Renal cortex interstitium (tissue), 11 donors: ENCODE measurements around the gene IP6K1. TPM values are rescaled to one million over a fixed set of nuclear protein-coding genes. Genes with fewer than 3 reads are reported as not detected.
"Not testable (repeated sequence)": the region's sequence is repeated elsewhere in the genome, so short reads cannot be mapped to it uniquely, and the experiment has no call there.

Experiments
- DNase-seq, 11 donors: peaks; one replicate each; pipeline ENCODE4 v3.0.0-alpha.2; 2013; ENCODE audit warnings: low read depth in 9 of 11, low spot score in 4 of 11; ENCODE audit errors: extremely low read depth in 1 of 11
- polyA plus RNA-seq, 3 donors: library from polyadenylated mRNA; unstranded; fragments of 120-200 nt; gene quantifications; one replicate each; pipeline ENCODE4 v1.2.1, GENCODE V29; 2013; ENCODE audit not compliant: insufficient read length in 3 of 3

Gene IP6K1
- polyA plus RNA-seq, 3 donors, result 50.6 to 55.8 (median 51.2) TPM

DNA sequence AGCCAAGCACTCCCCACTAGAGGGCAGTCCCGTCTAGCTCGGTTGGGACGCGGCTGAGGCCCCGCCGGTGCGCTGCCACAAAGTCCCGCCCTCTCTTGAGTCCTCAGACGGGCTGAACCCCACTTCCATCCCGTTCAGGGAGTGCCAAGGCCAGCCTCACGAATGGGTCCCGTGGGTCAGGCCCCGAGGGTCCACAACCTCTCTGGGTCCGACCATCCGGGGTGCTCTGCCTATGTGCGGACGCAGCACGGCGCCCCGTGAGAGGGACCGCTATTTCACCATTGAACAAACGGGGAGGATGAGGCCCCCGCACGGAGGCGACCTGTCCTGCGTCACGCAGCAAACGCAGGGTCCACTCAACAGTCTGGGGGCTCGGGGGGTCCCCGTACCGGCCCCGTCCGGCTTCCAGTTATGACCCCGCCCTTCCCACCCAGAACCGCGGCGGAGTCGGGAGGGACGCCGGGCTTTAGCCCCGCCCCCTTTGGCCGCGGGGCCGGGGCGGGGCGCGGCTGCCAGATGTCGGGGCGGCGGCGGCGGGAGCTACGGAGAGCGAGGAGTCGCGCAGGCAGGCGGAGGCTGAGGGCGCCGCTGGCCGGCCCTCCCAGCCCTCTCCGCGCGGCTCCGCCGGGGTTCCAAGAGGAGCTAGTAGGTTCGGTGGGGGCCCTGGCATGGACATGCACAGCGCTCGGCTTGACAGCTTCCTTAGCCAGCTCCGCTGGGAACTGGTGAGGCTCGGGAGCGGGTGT lies 16.6 kb upstream of the IP6K1 start, which contains the start of gene INKA1:
INKA1 (plus strand) TSS at position 543 of the 746 bp plus-strand sequence; CDS start at position 675, 132 bp downstream.
- peak in 9 of 11 donors; percentile 75 to 88 (median 81) for DNase-seq

- no peak for DNase-seq
These were observed 14.8 kb upstream of the IP6K1 start for GRCh38 chr3:49801160-49801559.

DNA sequence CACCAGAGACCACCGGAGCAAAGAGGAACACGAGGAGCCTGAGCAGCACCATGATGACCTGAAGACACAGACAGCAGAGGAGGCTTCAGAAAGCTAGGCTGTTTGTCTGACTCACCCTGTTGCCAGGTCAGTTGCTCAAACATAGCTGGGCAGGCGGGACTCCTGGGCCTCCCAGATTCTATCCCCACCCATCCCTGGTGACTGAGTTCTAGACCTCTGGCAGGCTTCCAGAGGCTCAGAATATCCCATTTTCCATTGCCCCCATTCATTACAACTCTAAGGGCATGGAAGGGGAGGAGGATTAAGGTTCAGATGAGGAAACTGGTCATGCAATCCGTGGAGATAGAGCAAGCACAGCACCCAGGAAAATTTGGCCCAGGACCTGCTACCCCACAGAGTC lies 13.4 kb upstream of the IP6K1 start, which contains the start of gene CDHR4:
CDHR4 (minus strand) TSS at position 113 of the 400 bp plus-strand sequence; CDS start at position 52, 61 bp downstream.
- no peak for DNase-seq

GRCh38 chr3:49799105-49799504 lies 12.8 kb upstream of the IP6K1 start:
- DNase-seq, result no peak

DNA sequence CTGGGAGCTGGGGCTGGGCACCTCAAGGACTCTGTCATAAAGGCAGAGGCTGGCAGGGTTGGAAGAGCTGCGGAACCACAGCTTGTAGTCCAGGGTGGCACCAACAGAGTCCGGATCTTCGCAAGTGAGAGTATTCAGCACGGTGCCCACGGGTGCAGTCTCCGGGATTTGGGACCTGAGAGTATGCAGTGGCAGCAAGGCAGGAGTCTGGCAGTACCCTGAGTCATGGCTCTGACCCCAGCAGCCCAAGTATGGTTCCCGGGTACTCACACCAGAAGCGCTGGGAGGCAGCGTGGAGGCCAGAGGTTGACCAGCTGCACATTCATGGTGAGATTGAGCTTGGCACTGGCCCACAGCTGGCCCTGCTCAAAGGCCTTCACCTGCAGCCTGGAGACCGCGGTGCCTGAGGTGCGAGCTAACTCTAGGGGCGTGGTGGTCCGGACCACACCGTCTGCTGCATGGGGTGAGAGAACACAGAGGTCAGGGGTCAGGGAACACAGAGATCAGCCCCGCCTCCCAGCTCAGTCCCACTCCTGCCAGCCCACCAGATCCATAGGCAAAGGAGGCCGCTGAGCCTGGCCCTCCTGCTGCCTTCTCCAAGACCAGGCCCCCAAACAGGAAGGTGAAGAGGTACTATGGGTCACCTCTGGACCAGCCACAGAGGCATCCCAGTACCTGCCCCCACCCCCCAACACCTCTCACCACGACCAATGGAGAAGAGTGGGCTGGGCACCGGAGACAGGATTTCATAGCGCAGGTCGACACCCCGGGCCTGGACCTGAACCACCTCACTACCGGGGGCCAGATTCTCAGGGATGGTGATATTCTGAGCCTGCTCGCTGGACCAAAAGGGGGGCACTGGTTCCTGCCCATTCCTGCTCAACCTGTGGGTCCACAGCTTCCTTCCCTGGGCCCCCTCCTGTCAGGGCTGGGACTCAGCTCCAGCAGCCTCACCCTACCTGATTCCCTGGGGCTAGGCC lies 8.9 kb upstream of the IP6K1 start:
- DNase-seq, result no peak

- no peak for DNase-seq
These were observed 8.1 kb upstream of the IP6K1 start for GRCh38 chr3:49794431-49794830.

- DNase-seq, result no peak
These were observed 7.2 kb upstream of the IP6K1 start for GRCh38 chr3:49793486-49794085.

- no peak for DNase-seq
These were observed 6.2 kb upstream of the IP6K1 start for GRCh38 chr3:49792371-49793150.

DNA sequence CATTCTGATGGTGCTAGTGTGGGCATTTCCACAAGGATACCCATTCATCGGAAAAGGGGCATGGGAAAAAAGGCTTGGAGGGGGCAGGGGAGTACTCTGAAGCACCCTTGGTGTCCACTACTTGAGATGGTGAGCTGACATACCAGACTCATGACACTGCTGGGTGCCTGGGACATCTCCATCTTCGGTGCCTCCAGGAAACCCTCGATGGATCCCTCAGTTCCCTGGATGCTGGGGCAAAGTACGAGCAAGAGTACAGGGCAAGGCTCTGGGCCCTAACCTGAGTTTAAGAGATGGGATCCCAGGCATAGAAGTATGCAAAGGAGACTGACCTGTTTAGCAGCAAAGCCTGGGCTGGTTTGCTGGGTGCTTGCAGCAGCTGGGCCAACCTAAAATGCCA lies 5.2 kb upstream of the IP6K1 start:
- no peak for DNase-seq

DNA sequence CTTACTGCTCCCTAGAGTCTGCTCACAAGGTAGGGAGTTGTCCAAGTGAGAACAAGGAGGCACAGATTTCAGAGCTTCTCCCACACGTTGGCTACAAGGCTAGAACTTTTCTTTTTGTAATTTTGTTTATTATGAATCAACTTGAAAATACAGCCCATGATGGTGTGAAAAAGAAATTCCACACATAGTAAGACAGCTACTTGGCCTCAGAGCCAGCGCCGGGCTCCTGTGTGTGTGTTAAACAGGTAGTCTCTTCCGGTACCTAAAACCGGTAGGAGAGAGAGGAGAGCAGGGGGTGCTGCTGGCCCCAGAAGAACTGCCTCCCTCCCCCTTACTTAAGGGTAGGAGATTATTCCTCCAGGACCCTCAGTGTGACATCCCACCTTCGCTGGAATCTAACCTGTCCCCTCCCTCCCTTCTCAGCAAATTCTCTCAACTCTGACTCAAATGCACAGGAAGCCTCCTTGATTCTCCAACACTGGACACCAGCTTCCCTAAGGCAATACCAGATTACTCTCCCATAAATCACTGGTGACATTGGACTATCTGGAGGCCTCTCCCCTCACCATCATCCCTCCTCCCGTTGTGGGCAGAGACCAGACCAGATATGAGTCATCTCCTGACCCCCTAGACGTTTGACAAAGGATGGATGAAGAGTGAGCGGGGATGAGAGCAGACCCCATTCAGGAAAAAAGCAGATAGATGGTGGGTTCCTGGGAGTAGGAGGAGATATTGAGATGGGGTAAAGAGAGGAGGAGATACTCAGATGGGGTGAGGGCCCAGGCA lies 4.5 kb upstream of the IP6K1 start:
- DNase-seq, result no peak

DNA sequence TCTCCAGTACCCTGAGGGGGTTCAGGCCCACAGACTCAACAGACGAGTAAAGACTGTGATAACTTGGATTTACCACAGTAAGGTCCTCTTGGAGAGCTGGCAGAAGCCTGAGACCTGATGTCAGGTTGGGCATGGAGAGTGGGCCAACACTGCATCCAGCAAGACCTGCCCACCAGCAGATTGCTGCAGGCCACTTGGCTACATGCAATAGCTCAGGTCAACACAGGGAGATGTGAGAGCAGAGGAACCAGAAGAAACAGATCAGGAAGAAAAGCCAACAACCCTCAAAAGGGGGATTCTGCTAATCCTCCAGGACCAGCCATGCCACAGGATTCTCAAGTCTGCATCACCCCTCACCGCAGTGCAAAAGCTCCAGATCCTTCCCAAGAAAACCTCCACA lies 1.7 kb upstream of the IP6K1 start:
- DNase-seq, result no peak

GRCh38 chr3:49787536-49787935 lies 1.2 kb upstream of the IP6K1 start:
- DNase-seq, result no peak

- DNase-seq, result no peak
These were observed 781 bp upstream of the IP6K1 start for GRCh38 chr3:49787182-49787464.

- DNase-seq, result no peak
These were observed 581 bp downstream of the IP6K1 start for GRCh38 chr3:49785565-49786356.

- DNase-seq, result not testable (repeated sequence)
These were observed 4.1 kb downstream of the IP6K1 start for GRCh38 chr3:49782277-49782676.

GRCh38 chr3:49781415-49782199 lies 4.7 kb downstream of the IP6K1 start:
- DNase-seq, result no peak

DNA sequence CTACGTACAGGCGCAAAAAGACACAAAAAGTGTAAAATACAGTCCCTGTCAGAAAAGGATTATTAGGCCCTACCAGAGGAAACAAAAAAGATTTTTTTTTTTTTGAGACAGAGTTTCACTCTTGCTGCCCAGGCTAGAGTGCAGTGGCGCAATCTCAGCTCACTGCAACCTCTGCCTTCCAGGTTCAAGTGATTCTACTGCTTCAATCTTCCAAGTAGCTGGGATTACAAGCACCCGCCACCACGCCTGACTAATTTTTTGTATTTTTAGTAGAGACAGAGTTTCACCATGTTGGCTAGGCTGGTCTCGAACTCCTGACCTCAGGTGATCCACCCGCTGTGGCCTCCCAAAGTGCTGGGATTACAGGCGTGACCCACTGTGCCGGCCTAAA lies 5.4 kb downstream of the IP6K1 start:
- not testable (repeated sequence) for DNase-seq
